ENCODE measurements around the gene FBN3.
"Not testable (repeated sequence)": the region's sequence is repeated elsewhere in the genome, so short reads cannot be mapped to it uniquely, and the experiment has no call there.

The FBN3 gene

DNA sequence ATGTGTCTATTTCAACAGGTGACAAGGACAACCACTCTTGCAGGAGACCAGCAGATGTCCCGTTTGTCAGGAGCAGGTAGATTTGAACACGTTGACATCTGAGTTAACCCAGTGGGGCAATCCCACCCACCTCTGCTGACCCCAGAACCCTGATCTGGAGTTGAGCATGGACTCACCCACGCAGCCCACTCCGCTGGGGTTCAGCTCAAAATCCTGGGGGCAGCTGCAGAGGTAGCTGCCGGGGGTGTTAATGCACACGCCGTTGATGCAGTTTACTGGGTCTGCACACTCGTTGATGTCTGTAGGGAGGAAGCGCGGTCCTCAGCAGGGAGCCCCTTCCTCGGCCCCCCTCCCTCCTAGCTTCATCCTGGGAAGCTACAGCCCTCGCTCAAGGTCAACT lies 39.9 kb downstream of the FBN3 start:
- Histone ChIP-seq H3K27me3 (ENCODE audit: insufficient read depth, insufficient read length) (no peaks in the 10 kb centered on the region), H3K4me3 (ENCODE audit: insufficient read length, low read depth) (no peak overlapping the region), H3K9ac (ENCODE audit: insufficient read length, low read depth) (no peak overlapping the region), H3K9me3 (ENCODE audit: insufficient read depth, low read length) (no peaks in the 10 kb centered on the region; the same call in 1 of the 2 replicates), H3K4me1 (ENCODE audit: insufficient read depth, insufficient read length) (no peaks in the 10 kb centered on the region), H3K36me3 (ENCODE audit: insufficient read depth, insufficient read length, low read length) (peaks cover 59% of the 10 kb centered on the region)
- TF ChIP-seq YY1 (IDR thresholded peaks at IDR 0.05; ENCODE audit: insufficient read depth, insufficient read length) (no peak), ZNF274 (IDR thresholded peaks at IDR 0.05; ENCODE audit: low read depth, low read length) (no peak), SUZ12 (IDR thresholded peaks at IDR 0.05; ENCODE audit: extremely low read depth, insufficient read depth, insufficient read length) (no peak)
- no peak for DNase-seq (ENCODE audit: low read depth, low spot score)

DNA sequence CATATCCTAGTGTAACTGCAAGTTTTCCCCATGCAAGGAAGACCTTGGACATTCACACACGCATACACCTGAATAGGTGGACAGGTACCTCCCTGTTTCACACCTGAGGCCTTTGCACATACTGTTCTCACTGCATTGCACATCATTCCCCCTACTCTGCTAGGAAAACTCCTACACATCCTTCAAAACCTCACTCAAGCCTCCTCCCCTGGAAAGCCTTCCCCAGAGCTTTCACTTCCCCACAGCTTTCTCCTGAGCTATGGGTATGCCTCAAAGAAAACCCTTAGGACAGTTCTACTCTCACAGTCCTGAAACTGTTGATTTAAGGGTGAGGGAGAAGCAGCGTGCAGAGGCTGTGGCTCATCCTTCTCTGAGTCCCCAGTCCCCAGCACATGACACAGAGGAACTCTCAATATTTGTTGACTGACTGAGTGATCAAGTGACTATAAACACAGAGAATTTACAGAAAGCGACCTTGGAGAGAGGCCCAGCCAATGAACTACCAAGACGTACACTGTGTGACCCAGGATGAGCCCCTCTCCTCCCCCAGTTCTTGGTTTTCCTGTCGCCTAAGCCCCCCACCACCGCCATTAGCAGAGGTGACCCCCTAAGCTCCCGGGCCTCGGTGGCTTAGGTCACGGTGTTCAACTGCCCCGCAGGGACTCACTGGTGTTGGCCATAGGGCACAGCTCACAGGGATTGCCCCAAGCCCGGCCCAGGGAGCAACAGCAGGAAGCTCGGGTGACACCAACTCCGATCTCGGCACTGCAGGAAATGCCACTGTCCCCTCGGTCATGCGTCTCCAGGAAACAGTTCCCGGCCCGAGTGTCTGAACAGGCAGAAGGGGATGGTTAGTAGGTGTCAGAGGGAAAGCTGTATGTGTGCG lies 40.6 kb downstream of the FBN3 start:
- no peaks in the 10 kb centered on the region; the same call in 1 of the 2 replicates for H3K9me3 ChIP-seq (ENCODE audit: insufficient read depth, low read length)
- no peak overlapping the region for H3K4me3 ChIP-seq (ENCODE audit: insufficient read length, low read depth)
- no peak for DNase-seq (ENCODE audit: low read depth, low spot score)
- H3K27me3 ChIP-seq (ENCODE audit: insufficient read depth, insufficient read length): no peaks in the 10 kb centered on the region
- no peaks in the 10 kb centered on the region for H3K4me1 ChIP-seq (ENCODE audit: insufficient read depth, insufficient read length)
- peaks cover 59% of the 10 kb centered on the region for H3K36me3 ChIP-seq (ENCODE audit: insufficient read depth, insufficient read length, low read length)
- no peak overlapping the region for H3K9ac ChIP-seq (ENCODE audit: insufficient read length, low read depth)
- no peak for TF ChIP-seq ZNF274 (IDR thresholded peaks at IDR 0.05; ENCODE audit: low read depth, low read length)

DNA sequence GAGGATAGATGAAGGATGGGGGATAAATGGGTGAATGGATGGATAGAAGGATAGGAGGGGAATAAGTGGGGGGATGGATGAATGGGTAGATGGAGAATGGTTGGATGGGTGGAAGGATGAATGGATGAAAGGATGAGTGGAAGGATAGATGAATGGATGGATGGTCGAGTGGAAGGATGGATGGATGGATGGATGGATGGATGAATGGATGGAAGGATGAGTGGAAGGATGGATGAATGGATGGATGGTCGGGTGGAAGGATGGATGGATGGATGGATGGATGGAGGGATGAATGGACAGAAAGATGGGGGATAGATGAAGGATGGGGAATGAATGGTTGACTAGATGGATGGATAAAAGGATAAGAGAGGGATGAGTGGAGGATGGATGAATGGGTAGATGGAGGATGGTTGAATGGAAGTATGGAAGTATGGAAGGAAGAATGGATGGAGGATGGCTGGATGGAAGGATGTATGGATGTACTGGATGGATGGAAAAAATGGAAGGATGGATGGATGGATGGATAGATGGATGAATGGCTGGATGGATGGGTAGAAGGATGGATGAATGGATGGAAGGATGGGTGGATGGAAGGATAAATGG lies 42.0 kb downstream of the FBN3 start:
- Histone ChIP-seq H3K4me3 (ENCODE audit: insufficient read length, low read depth) (no peak overlapping the region), H3K36me3 (ENCODE audit: insufficient read depth, insufficient read length, low read length) (peaks cover 68% of the 10 kb centered on the region), H3K9ac (ENCODE audit: insufficient read length, low read depth) (no peak overlapping the region), H3K9me3 (ENCODE audit: insufficient read depth, low read length) (no peaks in the 10 kb centered on the region; the same call in 1 of the 2 replicates), H3K27me3 (ENCODE audit: insufficient read depth, insufficient read length) (no peaks in the 10 kb centered on the region), H3K4me1 (ENCODE audit: insufficient read depth, insufficient read length) (peaks cover 3% of the 10 kb centered on the region)
- TF ChIP-seq YY1 (IDR thresholded peaks at IDR 0.05; ENCODE audit: insufficient read depth, insufficient read length): no peak
- TF ChIP-seq ZNF274 (IDR thresholded peaks at IDR 0.05; ENCODE audit: low read depth, low read length): no peak
- TF ChIP-seq SUZ12 (IDR thresholded peaks at IDR 0.05; ENCODE audit: extremely low read depth, insufficient read depth, insufficient read length): no peak
- no peak for DNase-seq (ENCODE audit: low read depth, low spot score)

DNA sequence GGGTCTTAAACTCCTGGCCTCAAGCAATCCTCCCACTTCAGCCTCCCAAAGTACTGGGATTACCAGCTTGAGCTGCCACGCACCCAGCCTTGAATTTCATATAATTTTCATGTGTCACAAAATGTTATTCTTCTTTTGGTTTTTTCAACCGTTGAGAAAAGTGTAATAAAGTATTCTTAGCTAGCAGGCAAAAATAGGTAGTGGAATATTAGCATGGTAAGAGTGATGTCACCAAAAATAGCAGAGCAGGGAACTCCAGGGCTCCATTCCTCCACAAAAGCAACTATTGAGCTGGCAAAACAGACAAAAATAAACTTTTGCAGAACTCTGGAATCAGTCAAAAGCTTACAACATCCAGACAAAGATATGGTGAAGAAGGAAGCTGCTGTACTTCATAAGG lies 43.9 kb downstream of the FBN3 start:
- Histone ChIP-seq H3K27me3 (ENCODE audit: insufficient read depth, insufficient read length) (no peaks in the 10 kb centered on the region), H3K9me3 (ENCODE audit: insufficient read depth, low read length) (no peaks in the 10 kb centered on the region; the same call in 1 of the 2 replicates), H3K9ac (ENCODE audit: insufficient read length, low read depth) (no peak overlapping the region), H3K4me3 (ENCODE audit: insufficient read length, low read depth) (no peak overlapping the region), H3K36me3 (ENCODE audit: insufficient read depth, insufficient read length, low read length) (peaks cover 72% of the 10 kb centered on the region), H3K4me1 (ENCODE audit: insufficient read depth, insufficient read length) (peaks cover 5% of the 10 kb centered on the region)
- TF ChIP-seq SUZ12 (IDR thresholded peaks at IDR 0.05; ENCODE audit: extremely low read depth, insufficient read depth, insufficient read length) (no peak), ZNF274 (IDR thresholded peaks at IDR 0.05; ENCODE audit: low read depth, low read length) (no peak), YY1 (IDR thresholded peaks at IDR 0.05; ENCODE audit: insufficient read depth, insufficient read length) (no peak)
- DNase-seq (ENCODE audit: low read depth, low spot score): no peak

DNA sequence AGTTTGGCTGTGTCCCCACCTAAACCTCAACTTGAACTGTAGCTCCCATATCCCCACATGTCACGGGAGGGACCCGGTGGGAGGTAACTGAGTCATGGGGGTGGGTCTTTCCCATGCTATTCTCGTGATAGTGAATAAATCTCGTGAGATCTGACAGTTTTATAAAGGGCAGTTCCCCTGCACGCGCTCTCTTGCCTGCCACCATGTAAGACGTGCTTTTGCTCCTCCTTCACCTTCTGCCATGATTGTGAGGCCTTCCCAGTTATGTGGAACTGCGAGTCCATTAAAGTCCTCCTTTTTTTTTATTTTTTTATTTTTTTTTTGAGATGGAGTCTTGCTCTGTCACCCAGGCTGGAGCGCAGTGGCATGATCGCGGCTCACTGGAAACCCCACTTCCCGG lies 47.5 kb downstream of the FBN3 start:
- not testable (repeated sequence) for DNase-seq (ENCODE audit: low read depth, low spot score); H3K4me3 ChIP-seq (ENCODE audit: insufficient read length, low read depth); H3K9ac ChIP-seq (ENCODE audit: insufficient read length, low read depth); H3K27me3 ChIP-seq (ENCODE audit: insufficient read depth, insufficient read length); H3K4me1 ChIP-seq (ENCODE audit: insufficient read depth, insufficient read length); H3K9me3 ChIP-seq (ENCODE audit: insufficient read depth, low read length)
- peaks cover 64% of the 10 kb centered on the region for H3K36me3 ChIP-seq (ENCODE audit: insufficient read depth, insufficient read length, low read length)

DNA sequence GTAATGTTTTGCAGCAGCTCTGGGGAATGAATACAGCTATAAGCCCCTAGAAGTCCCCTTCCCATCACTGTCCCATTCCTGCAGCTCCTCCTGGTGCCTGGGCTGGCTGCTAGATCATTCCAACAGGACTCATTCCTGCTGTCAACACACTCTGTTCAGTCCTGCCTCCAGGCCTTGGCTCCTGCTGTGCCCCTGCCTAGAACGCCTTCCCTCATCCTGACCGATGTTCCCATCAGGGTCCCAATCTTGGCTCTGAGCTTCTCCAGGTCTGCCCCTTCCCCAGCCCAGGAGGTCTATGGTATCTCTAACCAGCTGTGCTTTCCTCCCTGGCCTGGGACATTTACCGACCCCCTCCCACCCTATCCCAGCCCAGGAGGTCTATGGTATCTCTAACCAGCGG lies 48.1 kb downstream of the FBN3 start:
- Histone ChIP-seq H3K27me3 (ENCODE audit: insufficient read depth, insufficient read length) (no peaks in the 10 kb centered on the region), H3K9me3 (ENCODE audit: insufficient read depth, low read length) (peaks cover 12% of the 10 kb centered on the region), H3K4me1 (ENCODE audit: insufficient read depth, insufficient read length) (peaks cover 5% of the 10 kb centered on the region), H3K4me3 (ENCODE audit: insufficient read length, low read depth) (no peak overlapping the region), H3K9ac (ENCODE audit: insufficient read length, low read depth) (no peak overlapping the region), H3K36me3 (ENCODE audit: insufficient read depth, insufficient read length, low read length) (peaks cover 64% of the 10 kb centered on the region)
- no peak for TF ChIP-seq ZNF274 (IDR thresholded peaks at IDR 0.05; ENCODE audit: low read depth, low read length)
- no peak for TF ChIP-seq YY1 (IDR thresholded peaks at IDR 0.05; ENCODE audit: insufficient read depth, insufficient read length)
- TF ChIP-seq SUZ12 (IDR thresholded peaks at IDR 0.05; ENCODE audit: extremely low read depth, insufficient read depth, insufficient read length): no peak
- no peak for DNase-seq (ENCODE audit: low read depth, low spot score)

DNA sequence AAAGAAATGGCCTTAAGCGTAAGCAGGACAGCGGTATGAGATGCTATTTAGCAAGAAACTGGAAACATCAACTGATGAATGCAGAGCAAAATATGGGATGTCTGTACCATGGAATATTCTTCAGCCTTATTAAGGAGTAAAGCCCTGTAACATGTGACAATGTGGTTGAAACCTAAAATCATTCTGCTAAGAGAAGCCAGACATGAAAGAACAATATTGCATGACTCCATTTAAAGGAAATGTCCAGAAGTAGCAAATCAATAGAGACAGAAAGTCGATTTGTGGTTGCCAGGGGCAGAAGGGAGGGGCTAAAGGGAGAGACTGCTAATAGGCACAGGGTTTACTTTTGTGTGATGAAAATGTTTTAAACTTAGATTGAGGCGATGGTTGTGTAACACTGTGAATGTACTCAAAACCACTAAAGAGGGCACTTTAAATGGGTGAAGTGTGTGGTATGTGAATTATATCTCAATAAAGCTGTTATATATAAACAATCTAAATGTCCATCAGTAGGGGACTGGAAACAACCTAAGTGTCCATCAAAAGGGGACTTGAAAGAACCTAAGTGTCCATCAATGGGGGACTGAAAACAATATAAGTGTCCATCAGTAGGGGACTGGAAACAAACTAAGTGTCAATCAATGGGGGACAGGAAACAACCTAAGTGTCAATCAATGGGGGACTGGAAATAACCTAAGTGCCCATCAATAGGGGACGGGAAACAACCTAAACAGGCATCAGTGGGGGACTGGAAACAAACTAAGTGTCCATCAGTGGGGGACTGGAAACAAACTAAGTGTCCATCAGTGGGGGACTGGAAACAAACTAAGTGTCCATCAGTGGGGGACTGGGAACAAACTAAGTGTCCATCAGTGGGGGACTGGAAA lies 51.5 kb downstream of the FBN3 start:
- Histone ChIP-seq H3K9me3 (ENCODE audit: insufficient read depth, low read length) (peaks cover 28% of the 10 kb centered on the region), H3K4me1 (ENCODE audit: insufficient read depth, insufficient read length) (peaks cover 5% of the 10 kb centered on the region), H3K9ac (ENCODE audit: insufficient read length, low read depth) (no peak overlapping the region), H3K36me3 (ENCODE audit: insufficient read depth, insufficient read length, low read length) (peaks cover 73% of the 10 kb centered on the region), H3K27me3 (ENCODE audit: insufficient read depth, insufficient read length) (no peaks in the 10 kb centered on the region), H3K4me3 (ENCODE audit: insufficient read length, low read depth) (no peak overlapping the region)
- no peak for DNase-seq (ENCODE audit: low read depth, low spot score)
- TF ChIP-seq SUZ12 (IDR thresholded peaks at IDR 0.05; ENCODE audit: extremely low read depth, insufficient read depth, insufficient read length) (no peak), ZNF274 (IDR thresholded peaks at IDR 0.05; ENCODE audit: low read depth, low read length) (no peak), YY1 (IDR thresholded peaks at IDR 0.05; ENCODE audit: insufficient read depth, insufficient read length) (no peak)

Data from NT2/D1 (cell line).